ENCODE results near the gene MAP1LC3B. TPM values are rescaled to one million over a fixed set of nuclear protein-coding genes. Genes with fewer than 3 reads are reported as not detected.

Gene MAP1LC3B
- total RNA-seq, 2 experiments from 2014 or later: 55.3 to 58.1 TPM

GRCh38 chr16:87347932-87348615, 44.1 kb upstream of the MAP1LC3B start:
- DNase-seq: no peak
- Mint-ChIP-seq H3K36me3 (ENCODE audit: low read depth) (peaks cover 34% of the 10 kb centered on the region), H3K9me3 (no peaks in the 10 kb centered on the region), H3K27ac (peak overlapping the region; percentile 59), H3K4me1 (ENCODE audit: low read depth) (peaks cover 22% of the 10 kb centered on the region), H3K4me3 (no peak overlapping the region), H3K27me3 (no peaks in the 10 kb centered on the region)
- no peak for TF ChIP-seq CTCF (IDR thresholded peaks at IDR 0.05)
- no peak for ATAC-seq
- CTCF ChIA-PET: no interaction called here
- intact Hi-C loops (cut with micrococcal nuclease): no loop called here
- POLR2A ChIA-PET: interaction anchor here (0.5 kb wide), 1 partner anchor 113 kb away, joined by 3 read pairs; no protein-coding TSS in a partner anchor

- TF ChIP-seq CTCF (IDR thresholded peaks at IDR 0.05): no peak
- intact Hi-C loops (cut with micrococcal nuclease): no loop called here
- H3K4me1 Mint-ChIP-seq (ENCODE audit: low read depth): peaks cover 18% of the 10 kb centered on the region
- H3K36me3 Mint-ChIP-seq (ENCODE audit: low read depth): peaks cover 30% of the 10 kb centered on the region
- POLR2A ChIA-PET: no interaction called here
- no peak overlapping the region for H3K4me3 Mint-ChIP-seq
- H3K9me3 Mint-ChIP-seq: no peaks in the 10 kb centered on the region
- CTCF ChIA-PET: interaction anchor here (0.7 kb wide), 1 partner anchor 20 kb away, joined by 3 read pairs; no protein-coding TSS in a partner anchor
- H3K27me3 Mint-ChIP-seq: no peaks in the 10 kb centered on the region
- DNase-seq: no peak
- ATAC-seq: no peak
- no peak overlapping the region for H3K27ac Mint-ChIP-seq
These were observed 43.4 kb upstream of the MAP1LC3B start for GRCh38 chr16:87348616-87349157.

GRCh38 chr16:87350031-87350430, 42.1 kb upstream of the MAP1LC3B start:
- intact Hi-C loops (cut with micrococcal nuclease): no loop called here
- Mint-ChIP-seq H3K27me3 (no peaks in the 10 kb centered on the region), H3K9me3 (no peaks in the 10 kb centered on the region), H3K4me1 (ENCODE audit: low read depth) (peaks cover 13% of the 10 kb centered on the region), H3K4me3 (no peak overlapping the region), H3K27ac (no peak overlapping the region), H3K36me3 (ENCODE audit: low read depth) (peaks cover 27% of the 10 kb centered on the region)
- POLR2A ChIA-PET: interaction anchor here (0.5 to 1.1 kb wide), 2 partner anchors 8 to 234 kb away, joined by 3 read pairs; no protein-coding TSS in a partner anchor
- ATAC-seq (no peak), DNase-seq (no peak)
- TF ChIP-seq CTCF (IDR thresholded peaks at IDR 0.05): no peak
- CTCF ChIA-PET: no interaction called here

GRCh38 chr16:87350681-87351319, 41.3 kb upstream of the MAP1LC3B start:
- no peak for ATAC-seq
- Mint-ChIP-seq H3K27ac (no peak overlapping the region), H3K27me3 (no peaks in the 10 kb centered on the region), H3K4me1 (ENCODE audit: low read depth) (peaks cover 8% of the 10 kb centered on the region), H3K9me3 (no peaks in the 10 kb centered on the region), H3K36me3 (ENCODE audit: low read depth) (peaks cover 21% of the 10 kb centered on the region), H3K4me3 (no peak overlapping the region)
- POLR2A ChIA-PET: no interaction called here
- no peak for DNase-seq
- CTCF ChIA-PET: no interaction called here
- intact Hi-C loops (cut with micrococcal nuclease): no loop called here
- no peak for TF ChIP-seq CTCF (IDR thresholded peaks at IDR 0.05)

GRCh38 chr16:87351320-87351698, 40.8 kb upstream of the MAP1LC3B start:
- no peak for ATAC-seq
- no peak for DNase-seq
- no peak overlapping the region for H3K27ac Mint-ChIP-seq
- intact Hi-C loops (cut with micrococcal nuclease): no loop called here
- no peaks in the 10 kb centered on the region for H3K27me3 Mint-ChIP-seq
- no peak overlapping the region for H3K4me3 Mint-ChIP-seq
- peaks cover 3% of the 10 kb centered on the region for H3K4me1 Mint-ChIP-seq (ENCODE audit: low read depth)
- ChIA-PET POLR2A (no interaction called here), CTCF (no interaction called here)
- TF ChIP-seq CTCF (IDR thresholded peaks at IDR 0.05): no peak
- peaks cover 18% of the 10 kb centered on the region for H3K36me3 Mint-ChIP-seq (ENCODE audit: low read depth)
- no peaks in the 10 kb centered on the region for H3K9me3 Mint-ChIP-seq

All from activated CD8-positive, alpha-beta T cell treated with anti-CD3 and anti-CD28 coated beads for 36 hours (primary cell).